ENCODE results near the gene NLGN1. TPM values are rescaled to one million over a fixed set of nuclear protein-coding genes. Genes with fewer than 3 reads are reported as not detected.

Gene NLGN1
- total and polyA plus RNA-seq, 2 experiments from 2014 or later: 5.1 to 11.2 TPM

GRCh38 chr3:174197416-174197815 is 799.9 kb downstream of the NLGN1 start:
- Histone ChIP-seq H2AFZ (no peak overlapping the region), H3K36me3 (replicated peaks; ENCODE audit: insufficient read depth, low read depth) (no peaks in the 10 kb centered on the region), H4K20me1 (ENCODE audit: insufficient read depth, poor library complexity, severe bottlenecking) (no peaks in the 10 kb centered on the region), H3K4me3 (no peak overlapping the region), H3K4me2 (no peak overlapping the region), H3K9me2 (replicated peaks; ENCODE audit: insufficient read depth) (no peaks in the 10 kb centered on the region), H3K4me1 (ENCODE audit: insufficient read depth) (no peaks in the 10 kb centered on the region), H3K27me3 (no peaks in the 10 kb centered on the region), H3K9me3 (ENCODE audit: low read depth) (no peaks in the 10 kb centered on the region), H3K79me2 (no peaks in the 10 kb centered on the region), H3K27ac (no peak overlapping the region)
- no peak for DNase-seq (ENCODE audit: low spot score)
- 79% methylated on average over 5 of the region's 5 CpGs for WGBS (ENCODE audit: low lambda C conversion rate, missing lambda C conversion rate)
- no peak for TF ChIP-seq CTCF (IDR thresholded peaks at IDR 0.05; ENCODE audit: poor library complexity)
- TF ChIP-seq EZH2 (IDR thresholded peaks at IDR 0.05; ENCODE audit: borderline replicate concordance): no peak
- no peak for TF ChIP-seq EZH2phosphoT487 (IDR thresholded peaks at IDR 0.05; ENCODE audit: low read depth, severe bottlenecking, unreplicated experiment)

- no peak for DNase-seq (ENCODE audit: low spot score)
- Histone ChIP-seq H3K27me3 (no peaks in the 10 kb centered on the region), H3K27ac (peak overlapping the region; percentile 17), H3K36me3 (replicated peaks; ENCODE audit: insufficient read depth, low read depth) (no peaks in the 10 kb centered on the region), H3K4me1 (ENCODE audit: insufficient read depth) (no peaks in the 10 kb centered on the region), H3K9me2 (replicated peaks; ENCODE audit: insufficient read depth) (no peaks in the 10 kb centered on the region), H4K20me1 (ENCODE audit: insufficient read depth, poor library complexity, severe bottlenecking) (no peaks in the 10 kb centered on the region), H3K4me3 (no peak overlapping the region), H3K4me2 (no peak overlapping the region), H3K79me2 (no peaks in the 10 kb centered on the region), H3K9me3 (ENCODE audit: low read depth) (no peaks in the 10 kb centered on the region), H2AFZ (no peak overlapping the region)
- no peak for TF ChIP-seq CTCF (IDR thresholded peaks at IDR 0.05; ENCODE audit: poor library complexity)
- 27% methylated on average over 1 of the region's 1 CpG for WGBS (ENCODE audit: low lambda C conversion rate, missing lambda C conversion rate)
Measured at GRCh38 chr3:174198199-174198598, 800.7 kb downstream of the NLGN1 start.

- Histone ChIP-seq H2AFZ (no peak overlapping the region), H3K79me2 (no peaks in the 10 kb centered on the region), H3K36me3 (replicated peaks; ENCODE audit: insufficient read depth, low read depth) (no peaks in the 10 kb centered on the region), H4K20me1 (ENCODE audit: insufficient read depth, poor library complexity, severe bottlenecking) (no peaks in the 10 kb centered on the region), H3K9me3 (ENCODE audit: low read depth) (no peaks in the 10 kb centered on the region), H3K27me3 (no peaks in the 10 kb centered on the region), H3K4me3 (no peak overlapping the region), H3K4me2 (no peak overlapping the region), H3K9me2 (replicated peaks; ENCODE audit: insufficient read depth) (no peaks in the 10 kb centered on the region), H3K4me1 (ENCODE audit: insufficient read depth) (no peaks in the 10 kb centered on the region), H3K27ac (no peak overlapping the region)
- 92% methylated on average over 1 of the region's 1 CpG for WGBS (ENCODE audit: low lambda C conversion rate, missing lambda C conversion rate)
- TF ChIP-seq CTCF (IDR thresholded peaks at IDR 0.05; ENCODE audit: poor library complexity): no peak
- TF ChIP-seq EZH2phosphoT487 (IDR thresholded peaks at IDR 0.05; ENCODE audit: low read depth, severe bottlenecking, unreplicated experiment): no peak
- TF ChIP-seq EZH2 (IDR thresholded peaks at IDR 0.05; ENCODE audit: borderline replicate concordance): no peak
- DNase-seq (ENCODE audit: low spot score): no peak
Measured at GRCh38 chr3:174199696-174200095, 802.2 kb downstream of the NLGN1 start.

GRCh38 chr3:174202116-174202515 is 804.6 kb downstream of the NLGN1 start:
- Histone ChIP-seq H3K27ac (no peak overlapping the region), H4K20me1 (ENCODE audit: insufficient read depth, poor library complexity, severe bottlenecking) (no peaks in the 10 kb centered on the region), H3K9me3 (ENCODE audit: low read depth) (no peaks in the 10 kb centered on the region), H3K79me2 (no peaks in the 10 kb centered on the region), H3K27me3 (no peaks in the 10 kb centered on the region), H3K4me2 (no peak overlapping the region), H3K4me3 (no peak overlapping the region), H2AFZ (no peak overlapping the region), H3K36me3 (replicated peaks; ENCODE audit: insufficient read depth, low read depth) (no peaks in the 10 kb centered on the region), H3K4me1 (ENCODE audit: insufficient read depth) (no peaks in the 10 kb centered on the region), H3K9me2 (replicated peaks; ENCODE audit: insufficient read depth) (no peaks in the 10 kb centered on the region)
- no peak for TF ChIP-seq EZH2phosphoT487 (IDR thresholded peaks at IDR 0.05; ENCODE audit: low read depth, severe bottlenecking, unreplicated experiment)
- DNase-seq (ENCODE audit: low spot score): no peak
- WGBS (ENCODE audit: low lambda C conversion rate, missing lambda C conversion rate): 83% methylated on average over 2 of the region's 2 CpGs

Measured in hepatocyte (in vitro differentiated cells).